NCI-H446 (cell line): ENCODE data around the gene ZNRF2.

Experiments
- DNase-seq, 2 experiments: peaks; one replicate each; lab custom pipeline; 2025; lab: John Stamatoyannopoulos, UW

Gene ZNRF2

GRCh38 chr7:30284298-30285066, at the start of gene ZNRF2:
ZNRF2 (plus strand) TSS chr7:30284597; CDS start chr7:30285358, 761 bp downstream.
- DNase-seq: peak; percentile 95 to 99

GRCh38 chr7:30237271-30237695, 47.1 kb upstream of the ZNRF2 start:
- no peak for DNase-seq

GRCh38 chr7:30238721-30239441, 45.5 kb upstream of the ZNRF2 start:
- peak; percentile 92 to 95 for DNase-seq

- no peak for DNase-seq
Observed at GRCh38 chr7:30240106-30240800, 44.1 kb upstream of the ZNRF2 start.

- no peak for DNase-seq
Observed at GRCh38 chr7:30241767-30242166, 42.6 kb upstream of the ZNRF2 start.

- DNase-seq: no peak
Observed at GRCh38 chr7:30244340-30244739, 40.1 kb upstream of the ZNRF2 start.

GRCh38 chr7:30245913-30246312, 38.5 kb upstream of the ZNRF2 start:
- no peak for DNase-seq

- DNase-seq: peak; percentile 69 to 85
Observed at GRCh38 chr7:30246392-30246791, 38.0 kb upstream of the ZNRF2 start.

GRCh38 chr7:30247541-30248401, 36.6 kb upstream of the ZNRF2 start:
- peak in 1 of 2 experiments; percentile 59 for DNase-seq

- DNase-seq: no peak
Observed at GRCh38 chr7:30249316-30249715, 35.1 kb upstream of the ZNRF2 start.

- no peak for DNase-seq
Observed at GRCh38 chr7:30249986-30250774, 34.2 kb upstream of the ZNRF2 start.

- DNase-seq: peak in 1 of 2 experiments; percentile 37
Observed at GRCh38 chr7:30251708-30252329, 32.6 kb upstream of the ZNRF2 start.

- peak; percentile 84 to 89 for DNase-seq
Observed at GRCh38 chr7:30252885-30253795, 31.3 kb upstream of the ZNRF2 start.

- DNase-seq: no peak
Observed at GRCh38 chr7:30253796-30254165, 30.6 kb upstream of the ZNRF2 start.

GRCh38 chr7:30254248-30254647, 30.1 kb upstream of the ZNRF2 start:
- DNase-seq: no peak

- DNase-seq: no peak
Observed at GRCh38 chr7:30254717-30255063, 29.7 kb upstream of the ZNRF2 start.

GRCh38 chr7:30255064-30255769, 29.2 kb upstream of the ZNRF2 start:
- no peak for DNase-seq

- no peak for DNase-seq
Observed at GRCh38 chr7:30256349-30256858, 28.0 kb upstream of the ZNRF2 start.
